LNCaP clone FGC (cell line): ENCODE data around the gene LRRK1.

Experiments used
- DNase-seq: peaks from one replicate; pipeline ENCODE4 v3.0.0-alpha.2; 2011; ENCODE audit warnings: low read depth
- H3K4me3 ChIP-seq: 2 replicates; pipeline ENCODE4 v1.5.1; 2011; ENCODE audit warnings: mild to moderate bottlenecking, low read depth, low read length, control low read depth
- CTCF ChIP-seq: IDR thresholded peaks from 2 replicates; pipeline ENCODE4 v1.5.1; 2012; ENCODE audit warnings: mild to moderate bottlenecking; ENCODE audit not compliant: control insufficient read depth, insufficient read depth; ENCODE audit errors: extremely low read depth

Gene LRRK1

GRCh38 chr15:101020451-101020850 is 101.3 kb downstream of the LRRK1 start:
- no peak for DNase-seq
- no peak overlapping the region for H3K4me3 ChIP-seq
- TF ChIP-seq CTCF: no peak

GRCh38 chr15:101020945-101021344 is 101.8 kb downstream of the LRRK1 start:
- H3K4me3 ChIP-seq: no peak overlapping the region
- no peak for DNase-seq
- no peak for TF ChIP-seq CTCF

- no peak overlapping the region for H3K4me3 ChIP-seq
- DNase-seq: no peak
- TF ChIP-seq CTCF: no peak
These were observed 103.1 kb downstream of the LRRK1 start for GRCh38 chr15:101022306-101022705.

DNA sequence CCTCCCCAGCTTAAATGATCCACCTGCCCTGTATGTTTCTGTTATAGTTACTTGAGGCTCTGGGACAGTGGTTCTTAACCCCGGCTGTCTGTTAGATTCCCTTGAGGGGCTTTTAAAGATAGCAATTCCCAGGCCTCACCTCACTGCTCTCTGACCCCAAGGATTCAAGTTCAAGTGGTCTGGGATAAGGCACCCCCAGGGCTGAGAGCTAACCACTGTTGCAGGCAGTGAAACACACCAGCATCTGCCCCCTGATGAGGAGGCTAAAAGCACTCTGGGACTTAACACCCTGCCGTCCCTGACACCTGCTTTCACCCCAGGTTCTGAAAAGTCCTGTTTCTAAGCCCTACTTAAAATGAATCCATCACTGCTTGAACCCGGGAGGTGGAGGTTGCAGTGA is 103.7 kb downstream of the LRRK1 start:
- H3K4me3 ChIP-seq: no peak overlapping the region
- no peak for DNase-seq
- no peak for TF ChIP-seq CTCF

DNA sequence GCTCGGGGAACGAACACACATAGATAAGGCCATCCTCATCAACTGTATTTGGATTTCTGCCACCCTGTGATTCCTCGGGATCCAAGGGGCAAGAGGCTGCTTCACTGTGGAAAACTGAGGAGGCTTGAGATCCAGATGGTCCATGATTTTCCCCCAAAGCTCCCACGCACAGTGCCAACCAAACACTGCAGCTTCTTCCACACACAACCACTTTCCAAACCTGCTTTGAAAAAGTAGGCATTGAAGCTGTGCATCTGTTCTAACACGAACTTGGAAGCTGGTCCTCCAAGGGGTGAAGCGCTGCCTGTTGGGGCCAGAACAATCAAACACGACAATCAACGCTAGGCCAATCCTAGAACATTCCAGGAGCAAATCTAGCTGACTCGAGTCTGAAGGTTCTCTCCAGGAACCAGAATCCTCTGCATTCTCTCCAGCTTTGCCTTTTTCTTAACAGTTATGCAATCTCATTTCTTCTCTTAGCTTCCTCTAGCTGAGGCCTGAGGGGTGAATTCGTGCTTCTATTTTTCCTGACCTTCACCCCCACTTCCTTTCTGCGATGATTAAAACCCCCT is 104.4 kb downstream of the LRRK1 start:
- no peak for TF ChIP-seq CTCF
- no peak for DNase-seq

GRCh38 chr15:101024073-101024695 is 105.0 kb downstream of the LRRK1 start:
- DNase-seq: no peak
- no peak for TF ChIP-seq CTCF
- H3K4me3 ChIP-seq: no peak overlapping the region

More for the DNA sequence above, 104.4 kb downstream of the LRRK1 start:
- H3K4me3 ChIP-seq: no peak overlapping the region
